ENCODE measurements around the gene ACE. TPM values are rescaled to one million over a fixed set of nuclear protein-coding genes. Genes with fewer than 3 reads are reported as not detected.

Gene ACE
- total RNA-seq, 1 donor from 2014 or later = 9.6 TPM

- intact Hi-C loops (cut with DNase I) = loop anchor here (5.0 kb wide), 1 partner anchor 44 kb away; no protein-coding TSS in a partner anchor
- TF ChIP-seq CTCF (IDR thresholded peaks at IDR 0.05) = no peak
- TF ChIP-seq POLR2AphosphoS5 (IDR thresholded peaks at IDR 0.05; ENCODE audit: insufficient read depth in 1 of 2, low read depth in 1 of 2) = no peak
- TF ChIP-seq POLR2A (IDR thresholded peaks at IDR 0.05) = no peak
- no peaks in the 10 kb centered on the region for H3K27me3 ChIP-seq
Observed at GRCh38 chr17:63476459-63476853, 405 bp upstream of the ACE start.

GRCh38 chr17:63477480-63478440 is 899 bp downstream of the ACE start:
- H3K9me3 ChIP-seq = no peaks in the 10 kb centered on the region
- peaks cover 32% of the 10 kb centered on the region for H3K4me1 ChIP-seq
- H3K4me3 ChIP-seq = peak overlapping the region; percentile 43 to 60
- no peaks in the 10 kb centered on the region for H3K27me3 ChIP-seq
- intact Hi-C loops (cut with DNase I) = loop anchor here (5.0 kb wide), 1 partner anchor 45 kb away; no protein-coding TSS in a partner anchor
- DNase-seq (ENCODE audit: extremely low spot score in 2 of 2) = no peak
- no peaks in the 10 kb centered on the region for H3K36me3 ChIP-seq
- H3K27ac ChIP-seq = peak overlapping the region; percentile 10
- TF ChIP-seq CTCF (IDR thresholded peaks at IDR 0.05) = no peak
- TF ChIP-seq POLR2AphosphoS5 (IDR thresholded peaks at IDR 0.05; ENCODE audit: insufficient read depth in 1 of 2, low read depth in 1 of 2) = no peak
- TF ChIP-seq POLR2A (IDR thresholded peaks at IDR 0.05) = no peak

More at GRCh38 chr17:63476459-63476853, 405 bp upstream of the ACE start:
- DNase-seq (ENCODE audit: extremely low spot score in 2 of 2) = no peak
- H3K4me1 ChIP-seq = peaks cover 32% of the 10 kb centered on the region
- H3K4me3 ChIP-seq = peak overlapping the region; percentile 43 to 60
- no peaks in the 10 kb centered on the region for H3K9me3 ChIP-seq
- H3K27ac ChIP-seq = peak overlapping the region; percentile 10
- no peaks in the 10 kb centered on the region for H3K36me3 ChIP-seq

- no peaks in the 10 kb centered on the region for H3K36me3 ChIP-seq
- H3K4me1 ChIP-seq = peaks cover 32% of the 10 kb centered on the region
- no peak overlapping the region for H3K4me3 ChIP-seq
- intact Hi-C loops (cut with DNase I) = loop anchor here (5.0 kb wide), 1 partner anchor 47 kb away; no protein-coding TSS in a partner anchor
- DNase-seq (ENCODE audit: extremely low spot score in 2 of 2) = no peak
- no peak overlapping the region for H3K27ac ChIP-seq
- H3K9me3 ChIP-seq = no peaks in the 10 kb centered on the region
- H3K27me3 ChIP-seq = no peaks in the 10 kb centered on the region
- TF ChIP-seq POLR2A (IDR thresholded peaks at IDR 0.05) (no peak), CTCF (IDR thresholded peaks at IDR 0.05) (peak in 2 of 3 experiments; percentile 61 to 66), POLR2AphosphoS5 (IDR thresholded peaks at IDR 0.05; ENCODE audit: insufficient read depth in 1 of 2, low read depth in 1 of 2) (peak in 1 of 2 donors; percentile 20)
Observed at GRCh38 chr17:63478814-63479494, 2.1 kb downstream of the ACE start.

- Histone ChIP-seq H3K27ac (no peak overlapping the region), H3K4me1 (peaks cover 32% of the 10 kb centered on the region), H3K36me3 (no peaks in the 10 kb centered on the region), H3K27me3 (no peaks in the 10 kb centered on the region), H3K4me3 (no peak overlapping the region), H3K9me3 (no peaks in the 10 kb centered on the region)
- intact Hi-C loops (cut with DNase I) = loop anchor here (5.0 kb wide), 1 partner anchor 47 kb away; no protein-coding TSS in a partner anchor
- no peak for TF ChIP-seq POLR2A (IDR thresholded peaks at IDR 0.05)
- TF ChIP-seq POLR2AphosphoS5 (IDR thresholded peaks at IDR 0.05; ENCODE audit: insufficient read depth in 1 of 2, low read depth in 1 of 2) = no peak
- no peak for TF ChIP-seq CTCF (IDR thresholded peaks at IDR 0.05)
- no peak for DNase-seq (ENCODE audit: extremely low spot score in 2 of 2)
Observed at GRCh38 chr17:63479495-63480184, 2.8 kb downstream of the ACE start.
